SK-N-SH (cell line): ENCODE measurements around the gene ZNF74. TPM values are rescaled to one million over a fixed set of nuclear protein-coding genes. Genes with fewer than 3 reads are reported as not detected.
A peak's percentile ranks its signal among the peaks of the same experiment; 100 is the strongest.
"Not testable (repeated sequence)": the region's sequence is repeated elsewhere in the genome, so short reads cannot be mapped to it uniquely, and the experiment has no call there.

Experiments used
- CTCF ChIA-PET: fragments of 300-600, 350-600 bp; formaldehyde crosslinking; extraction: SDS; loops from one replicate; lab custom pipeline; 2021; lab: Yijun Ruan, JAX
- POLR2A ChIA-PET: fragments of 350-600 bp; sonication (Branson Sonifier 250); formaldehyde crosslinking; extraction: SDS; loops from one replicate; lab custom pipeline; 2020; ENCODE audit warnings: antibody characterized with exemption, inconsistent platforms; lab: Yijun Ruan, JAX
- DNase-seq: peaks from one replicate; pipeline ENCODE4 v3.0.0; 2012
- H2AFZ ChIP-seq: fragments of 200-600 bp; sonication (generic); 2 replicates; pipeline ENCODE4 v1.8.1; 2016; ENCODE audit warnings: antibody characterized with exemption, mild to moderate bottlenecking, low read depth
- H3F3A ChIP-seq: fragments of 200-600 bp; sonication (generic); replicated peaks from 2 replicates; pipeline ENCODE3; 2016; ENCODE audit warnings: antibody characterized with exemption, mild to moderate bottlenecking; ENCODE audit not compliant: insufficient read depth
- H3K27ac ChIP-seq, 2 experiments: fragments of 200-500 bp in 1 of 2; fragments of 200-600 bp in 1 of 2; sonication (Bioruptor generic) in 1 of 2; sonication (generic), shearing (Covaris generic) in 1 of 2; 2 replicates each; pipeline versions ENCODE4 v1.5.1 to v1.6.1; 2014 to 2016; ENCODE audit warnings: low read depth in 2 of 2, inconsistent platforms in 1 of 2, low read length in 1 of 2, mild to moderate bottlenecking in 1 of 2, mixed read lengths in 1 of 2
- H3K27me3 ChIP-seq: fragments of 200-600 bp; sonication (generic), shearing (Covaris generic); 2 replicates; pipeline ENCODE4 v1.6.1; 2016; ENCODE audit warnings: mixed run types; ENCODE audit not compliant: insufficient read depth
- H3K36me3 ChIP-seq, 2 experiments: fragments of 200-500 bp in 1 of 2; fragments of 200-600 bp in 1 of 2; sonication (Bioruptor generic) in 1 of 2; sonication (generic) in 1 of 2; replicated peaks in 1 of 2; 2 replicates each; pipeline versions ENCODE3 to v1.5.1; 2014 to 2016; ENCODE audit warnings: low read length in 1 of 2, mild to moderate bottlenecking in 1 of 2; ENCODE audit not compliant: insufficient read depth in 2 of 2, control insufficient read depth in 1 of 2
- H3K4me1 ChIP-seq, 2 experiments: fragments of 200-500 bp in 1 of 2; fragments of 200-600 bp in 1 of 2; sonication (Bioruptor generic) in 1 of 2; sonication (generic), shearing (Covaris generic) in 1 of 2; 2 replicates each; pipeline versions ENCODE4 v1.5.1 to v1.6.1; 2014 to 2016; ENCODE audit warnings: low read depth in 1 of 2, low read length in 1 of 2, mixed run types in 1 of 2; ENCODE audit not compliant: insufficient read depth in 2 of 2, control insufficient read depth in 1 of 2
- H3K4me2 ChIP-seq: fragments of 200-600 bp; sonication (generic), shearing (Covaris generic); 2 replicates; pipeline ENCODE4 v1.6.1; 2017; ENCODE audit warnings: mixed run types
- H3K4me3 ChIP-seq, 2 experiments: fragments of 200-500 bp in 1 of 2; fragments of 200-600 bp in 1 of 2; sonication (Bioruptor generic) in 1 of 2; sonication (generic), shearing (Covaris generic) in 1 of 2; 2 replicates each; pipeline versions ENCODE4 v1.5.1 to v1.8.1; 2014 to 2016; ENCODE audit warnings: low read depth in 2 of 2, inconsistent platforms in 1 of 2, low read length in 1 of 2, mild to moderate bottlenecking in 1 of 2, mixed read lengths in 1 of 2, moderate library complexity in 1 of 2
- H3K79me2 ChIP-seq: fragments of 200-600 bp; sonication (generic); 2 replicates; pipeline ENCODE4 v1.8.1; 2017; ENCODE audit warnings: mild to moderate bottlenecking; ENCODE audit not compliant: insufficient read depth
- H3K9ac ChIP-seq: fragments of 200-600 bp; sonication (generic); 2 replicates; pipeline ENCODE4 v1.6.1; 2017; ENCODE audit warnings: mixed run types
- H3K9me2 ChIP-seq: fragments of 200-600 bp; sonication (generic); 2 replicates; pipeline ENCODE4 v1.6.1; 2017; ENCODE audit warnings: mixed run types
- H3K9me3 ChIP-seq: fragments of 200-600 bp; sonication (generic); 2 replicates; pipeline ENCODE4 v1.6.1; 2017; ENCODE audit warnings: mixed run types, mild to moderate bottlenecking, moderate library complexity
- H4K20me1 ChIP-seq: fragments of 200-600 bp; sonication (generic); 2 replicates; pipeline ENCODE4 v1.6.1; 2017; ENCODE audit warnings: mild to moderate bottlenecking, mixed run types; ENCODE audit not compliant: insufficient read depth
- WGBS: methylation state at CpG from one replicate; pipeline ENCODE4 v1.1.6; 2017; ENCODE audit warnings: low lambda C conversion rate; 5-methylcytosine and 5-hydroxymethylcytosine counted together
- polyA plus RNA-seq, 3 experiments: library from polyadenylated mRNA; depleted of rRNA; stranded (reverse); fragments of >200 nt; gene quantifications; 2 replicates each; pipeline ENCODE4 v1.2.3, GENCODE V29; 2012

The ZNF74 gene
- polyA plus RNA-seq, 1 of the 3 experiments (the other 2 are of a cell fraction) = 8.0 TPM

GRCh38 chr22:20360261-20360660 lies 33.7 kb upstream of the ZNF74 start:
- H3F3A ChIP-seq, H3K4me2 ChIP-seq, H3K4me3 ChIP-seq, H3K9me2 ChIP-seq, H3K36me3 ChIP-seq, H3K9ac ChIP-seq, H3K79me2 ChIP-seq, H3K27ac ChIP-seq, H4K20me1 ChIP-seq, H3K9me3 ChIP-seq, H3K27me3 ChIP-seq, CTCF ChIA-PET, H3K4me1 ChIP-seq, DNase-seq, H2AFZ ChIP-seq, POLR2A ChIA-PET: not testable (repeated sequence)
- WGBS = 94% methylated on average over 58 of the region's 60 CpGs

- H3K79me2 ChIP-seq, H3K9ac ChIP-seq, H3K9me2 ChIP-seq, H3K27me3 ChIP-seq, H3K4me1 ChIP-seq, H2AFZ ChIP-seq, H3F3A ChIP-seq, H3K27ac ChIP-seq, CTCF ChIA-PET, POLR2A ChIA-PET, H4K20me1 ChIP-seq, H3K36me3 ChIP-seq, H3K4me2 ChIP-seq, H3K9me3 ChIP-seq, H3K4me3 ChIP-seq: not testable (repeated sequence)
- peak; percentile 36 for DNase-seq
- 94% methylated on average over 131 of the region's 145 CpGs for WGBS
These were observed 32.8 kb upstream of the ZNF74 start for GRCh38 chr22:20360866-20361751.

- H3K4me3 ChIP-seq, H3K36me3 ChIP-seq, DNase-seq, H3F3A ChIP-seq, H3K9ac ChIP-seq, H3K79me2 ChIP-seq, H3K4me1 ChIP-seq, CTCF ChIA-PET, H3K9me3 ChIP-seq, H2AFZ ChIP-seq, H3K9me2 ChIP-seq, H3K27me3 ChIP-seq, H3K27ac ChIP-seq, POLR2A ChIA-PET, H4K20me1 ChIP-seq, H3K4me2 ChIP-seq: not testable (repeated sequence)
- 96% methylated on average over 51 of the region's 54 CpGs for WGBS
These were observed 32.2 kb upstream of the ZNF74 start for GRCh38 chr22:20361752-20362229.

DNA sequence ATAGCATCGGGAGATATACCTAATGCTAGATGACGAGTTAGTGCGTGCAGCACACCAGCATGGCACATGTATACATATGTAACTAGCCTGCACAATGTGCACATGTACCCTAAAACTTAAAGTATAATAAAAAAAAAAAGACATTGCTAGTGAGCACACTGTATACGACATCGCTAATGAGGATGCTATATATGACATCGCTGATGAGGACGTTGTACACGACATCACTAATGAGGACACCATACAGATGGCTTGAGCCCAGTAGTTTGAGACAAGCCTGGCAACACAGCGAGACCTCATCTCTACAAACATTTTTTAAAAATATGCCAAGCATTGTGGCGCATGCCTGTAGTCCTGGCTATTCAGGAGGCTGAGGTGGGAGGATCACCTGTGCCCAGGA lies 31.5 kb upstream of the ZNF74 start:
- H3K79me2 ChIP-seq, H3F3A ChIP-seq, H3K4me3 ChIP-seq, H2AFZ ChIP-seq, POLR2A ChIA-PET, H3K36me3 ChIP-seq, H3K9me2 ChIP-seq, H3K4me1 ChIP-seq, H3K9me3 ChIP-seq, H3K9ac ChIP-seq, H3K27ac ChIP-seq, H4K20me1 ChIP-seq, H3K27me3 ChIP-seq, H3K4me2 ChIP-seq, CTCF ChIA-PET, DNase-seq: not testable (repeated sequence)
- 92% methylated on average over 10 of the region's 10 CpGs for WGBS

DNA sequence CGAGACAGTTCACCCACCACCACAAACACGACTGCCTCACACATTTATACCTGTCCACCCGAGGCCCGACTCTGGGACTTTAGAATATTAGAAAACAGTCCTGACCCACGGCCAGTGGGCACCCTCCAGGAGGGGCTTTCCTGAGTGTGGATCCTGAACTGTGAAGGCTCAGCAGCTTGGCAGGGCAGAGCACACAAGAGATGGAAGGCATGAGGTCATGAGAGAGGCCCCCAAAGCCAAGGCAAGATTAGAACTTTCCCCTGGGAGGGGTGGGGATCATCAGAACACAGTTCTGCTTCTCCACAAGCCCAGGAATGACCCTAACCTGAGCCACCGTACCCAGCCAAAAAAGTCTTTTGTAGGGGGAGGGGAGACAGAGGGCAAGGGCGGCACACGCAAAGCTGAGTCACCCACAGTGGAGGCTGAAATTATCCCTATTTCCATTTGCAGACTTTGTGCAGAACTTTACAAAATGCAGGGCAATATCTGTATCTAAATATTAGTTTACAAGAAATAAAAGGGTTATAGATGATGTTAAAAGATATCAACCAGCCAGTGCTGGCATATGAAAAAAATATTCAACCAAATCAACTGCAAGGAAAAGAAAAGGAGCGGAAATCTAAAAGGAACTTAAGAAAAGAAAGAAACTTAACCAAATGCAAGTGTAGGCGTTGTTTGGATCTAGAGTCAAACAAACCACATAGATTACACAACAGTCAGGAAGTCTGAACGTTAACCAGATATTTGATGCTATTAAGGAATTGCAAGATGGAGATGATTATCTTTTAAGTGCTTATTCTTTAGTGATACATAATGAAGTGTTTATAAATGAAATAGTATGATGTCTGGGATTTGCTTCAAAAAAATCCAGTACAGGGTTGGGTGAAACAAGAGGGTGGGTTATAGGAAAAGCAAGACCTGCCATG lies 29.4 kb upstream of the ZNF74 start:
- H3K9me3 ChIP-seq, H3F3A ChIP-seq, CTCF ChIA-PET, H3K9me2 ChIP-seq, H3K27me3 ChIP-seq, H3K4me2 ChIP-seq, DNase-seq, H3K36me3 ChIP-seq, H3K79me2 ChIP-seq, H3K27ac ChIP-seq, H3K4me1 ChIP-seq, H3K9ac ChIP-seq, POLR2A ChIA-PET, H3K4me3 ChIP-seq, H2AFZ ChIP-seq, H4K20me1 ChIP-seq: not testable (repeated sequence)
- 62% methylated on average over 6 of the region's 11 CpGs for WGBS

DNA sequence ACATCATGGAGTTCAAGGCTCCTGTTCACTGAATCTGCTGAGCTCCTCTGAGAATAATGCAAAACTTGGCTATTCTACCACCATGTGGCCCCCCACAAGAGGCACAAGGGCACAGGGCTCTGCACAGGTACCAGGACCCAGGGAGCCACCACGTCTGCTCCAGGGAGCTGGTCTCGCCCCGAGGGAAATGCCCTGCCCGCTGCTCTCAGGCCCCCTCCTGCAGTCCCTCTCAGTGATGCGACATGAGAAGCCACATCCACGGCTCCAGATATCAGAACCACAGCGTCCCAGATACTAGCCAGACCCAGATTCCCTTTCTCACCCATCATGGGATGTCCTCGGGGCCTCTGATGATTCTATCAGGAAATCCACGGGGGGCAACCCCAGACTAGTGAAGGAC lies 27.1 kb upstream of the ZNF74 start:
- H3K79me2 ChIP-seq, H4K20me1 ChIP-seq, CTCF ChIA-PET, DNase-seq, H2AFZ ChIP-seq, POLR2A ChIA-PET, H3K4me1 ChIP-seq, H3K9ac ChIP-seq, H3K4me3 ChIP-seq, H3K9me3 ChIP-seq, H3K36me3 ChIP-seq, H3K4me2 ChIP-seq, H3K9me2 ChIP-seq, H3K27ac ChIP-seq, H3F3A ChIP-seq, H3K27me3 ChIP-seq: not testable (repeated sequence)
- WGBS = 41% methylated on average over 9 of the region's 9 CpGs
